Endothelial cell of umbilical vein (primary cell): ENCODE data around the gene MANBA. TPM values are rescaled to one million over a fixed set of nuclear protein-coding genes. Genes with fewer than 3 reads are reported as not detected.

Source experiments
- BruUV-seq: library from RNA; stranded (reverse); fragments of 400-500 nt; replicated peaks from 2 replicates; lab custom pipeline; 2021; lab: Mats Ljungman, UMichigan
- CTCF ChIA-PET: fragments of 300-600, 350-600 bp; sonication (Branson Sonifier 250); formaldehyde crosslinking; loops from one replicate; lab custom pipeline; 2021; ENCODE audit warnings: antibody characterized with exemption, inconsistent platforms; lab: Charles Lee
- POLR2A ChIA-PET: fragments of 300-600, 350-600 bp; sonication (Branson Sonifier 250); formaldehyde crosslinking; loops from one replicate; lab custom pipeline; 2021; ENCODE audit warnings: antibody characterized with exemption, inconsistent platforms; lab: Charles Lee
- DNase-seq: peaks from one replicate; pipeline ENCODE4 v3.0.0-alpha.2; 2011; ENCODE audit warnings: low read depth, low spot score
- FAIRE-seq: peaks from 2 replicates; lab custom pipeline; 2011; peaks lifted over from hg19 to GRCh38; lab: Jason Lieb, UNC
- H2AFZ ChIP-seq: 2 replicates; pipeline ENCODE4 v1.6.0; 2012; ENCODE audit warnings: low read depth, low read length, control low read depth, inconsistent platforms
- H3K27ac ChIP-seq: 2 replicates; pipeline ENCODE4 v1.5.1; 2011; ENCODE audit warnings: low read depth, mild to moderate bottlenecking, control low read depth, low read length, moderate library complexity; ENCODE audit not compliant: insufficient read depth
- H3K27me3 ChIP-seq, 2 experiments: 2 replicates each; pipeline versions ENCODE4 v1.6.0 to v1.6.1; 2011; ENCODE audit warnings: low read length in 2 of 2, mixed read lengths in 1 of 2; ENCODE audit not compliant: control insufficient read depth in 2 of 2, insufficient read depth in 2 of 2
- H3K36me3 ChIP-seq, 2 experiments: 2 replicates in 1 of 2; 3 replicates in 1 of 2; pipeline ENCODE4 v1.5.1; 2011; ENCODE audit warnings: low read length in 2 of 2, mild to moderate bottlenecking in 1 of 2, moderate library complexity in 1 of 2; ENCODE audit not compliant: control insufficient read depth in 2 of 2, insufficient read depth in 2 of 2; ENCODE audit errors: extremely low read depth in 1 of 2
- H3K4me1 ChIP-seq: 3 replicates; pipeline ENCODE4 v1.5.1; 2011; ENCODE audit warnings: mild to moderate bottlenecking, low read length; ENCODE audit not compliant: control insufficient read depth, insufficient read depth; ENCODE audit errors: extremely low read depth
- H3K4me2 ChIP-seq: 2 replicates; pipeline ENCODE4 v1.6.1; 2011; ENCODE audit warnings: low read length, control low read depth, mixed read lengths; ENCODE audit not compliant: insufficient read depth
- H3K4me3 ChIP-seq, 3 experiments: fragments of 200-600 bp in 1 of 3; sonication (generic), shearing (Covaris generic) in 1 of 3; replicated peaks in 1 of 3; 2 replicates each; pipeline ENCODE4 v1.5.1; 2011 to 2016; ENCODE audit warnings: control low read depth in 3 of 3, low read length in 3 of 3, mild to moderate bottlenecking in 2 of 3, inconsistent platforms in 1 of 3, low read depth in 1 of 3, moderate library complexity in 1 of 3; ENCODE audit not compliant: insufficient read depth in 1 of 3
- H3K79me2 ChIP-seq: 2 replicates; pipeline ENCODE4 v1.6.0; 2012; ENCODE audit warnings: low read length, inconsistent platforms; ENCODE audit not compliant: control insufficient read depth, insufficient read depth
- H3K9ac ChIP-seq: replicated peaks from 2 replicates; pipeline ENCODE3; 2011; ENCODE audit warnings: low read length, control low read depth; ENCODE audit not compliant: insufficient read depth; ENCODE audit errors: extremely low read depth
- H3K9me1 ChIP-seq: replicated peaks from 3 replicates; pipeline ENCODE4 v1.6.0; 2011; ENCODE audit warnings: mild to moderate bottlenecking, low read length; ENCODE audit not compliant: control insufficient read depth, insufficient read depth; ENCODE audit errors: extremely low read depth
- H3K9me3 ChIP-seq: replicated peaks from 2 replicates; pipeline ENCODE4 v1.5.1; 2012; ENCODE audit warnings: low read length, inconsistent platforms; ENCODE audit not compliant: control insufficient read depth, insufficient read depth
- H4K20me1 ChIP-seq: replicated peaks from 2 replicates; pipeline ENCODE3; 2011; ENCODE audit warnings: mild to moderate bottlenecking, low read length; ENCODE audit not compliant: control insufficient read depth, insufficient read depth; ENCODE audit errors: extremely low read depth
- CTCF ChIP-seq, 2 donors: IDR thresholded peaks; 1 replicate in 1 of 2; 2 replicates in 1 of 2; pipeline ENCODE4 v1.5.1; 2011; ENCODE audit warnings: low read length in 2 of 2, mild to moderate bottlenecking in 2 of 2, moderate library complexity in 2 of 2, control low read depth in 1 of 2, inconsistent platforms in 1 of 2, low read depth in 1 of 2; ENCODE audit not compliant: insufficient read depth in 1 of 2; ENCODE audit errors: extremely low read depth in 1 of 2
- EZH2 ChIP-seq: IDR thresholded peaks from 2 replicates; pipeline ENCODE4 v1.6.1; 2012; ENCODE audit warnings: borderline replicate concordance, low read depth, mild to moderate bottlenecking, moderate library complexity, low read length, inconsistent platforms; ENCODE audit not compliant: severe bottlenecking
- FOS ChIP-seq: IDR thresholded peaks from 2 replicates; pipeline ENCODE4 v1.6.1; 2011; ENCODE audit warnings: mild to moderate bottlenecking, low read length, moderate library complexity, borderline replicate concordance; ENCODE audit not compliant: insufficient read depth
- GATA2 ChIP-seq: IDR thresholded peaks from 2 replicates; pipeline ENCODE4 v1.7.0; 2011; ENCODE audit warnings: low read depth, mild to moderate bottlenecking, moderate library complexity, mixed read lengths, low read length; ENCODE audit not compliant: insufficient read length, insufficient read depth
- JUN ChIP-seq: IDR thresholded peaks from 2 replicates; pipeline ENCODE4 v1.6.1; 2011; ENCODE audit warnings: borderline replicate concordance, low read depth; ENCODE audit not compliant: insufficient read length, insufficient read depth
- MYC ChIP-seq: IDR thresholded peaks from one replicate; pipeline ENCODE4 v1.6.1; 2011; ENCODE audit warnings: mild to moderate bottlenecking, low read depth, low read length
- POLR2A ChIP-seq: IDR thresholded peaks from 2 replicates; pipeline ENCODE4 v1.6.1; 2012; ENCODE audit warnings: low read depth, mild to moderate bottlenecking, control low read depth, low read length
- POLR2AphosphoS5 ChIP-seq: IDR thresholded peaks from 2 replicates; pipeline ENCODE4 v1.6.1; 2012; ENCODE audit warnings: low read depth, mild to moderate bottlenecking, control low read depth, low read length, moderate library complexity; ENCODE audit not compliant: insufficient read depth
- dilution Hi-C: fragments of 300-500 bp; cut with MboI; formaldehyde crosslinking; loops from one replicate; pipeline ENCODE4 v1.15.0; 2019; ENCODE audit warnings: low sequenced_read_pairs; ENCODE audit not compliant: extremely low pct_ligation_motif_present
- intact Hi-C: fragments of 100-400 bp; cut with micrococcal nuclease; formaldehyde crosslinking; loops from one replicate; pipeline ENCODE4 v1.10.0; 2022
- polyA plus RNA-seq, 4 experiments: library from polyadenylated mRNA; depleted of rRNA in 3 of 4; stranded (reverse) in 3 of 4; unstranded in 1 of 4; fragments of >200 nt; gene quantifications; 2 replicates each; pipeline versions ENCODE4 v1.2.1 to v1.2.3, GENCODE V29; 2011 to 2012; ENCODE audit warnings: missing spikeins in 1 of 4
- total RNA-seq: library from RNA; stranded (reverse); gene quantifications from 2 replicates; pipeline ENCODE4 v1.2.3, GENCODE V29; 2021
- TF ChIP-seq, protein P1 (sequence below): IDR thresholded peaks from 2 replicates; pipeline ENCODE4 v1.6.1; 2011; ENCODE audit not compliant: insufficient read depth, insufficient read length

Gene MANBA
- total and polyA plus RNA-seq, 2 donors (not counting 3 experiments of a cell fraction or from before 2014, with no cell fraction given): 5.6 to 7.7 TPM

- no peak overlapping the region for H3K27ac ChIP-seq
- no peak for FAIRE-seq
- H3K27me3 ChIP-seq: no peaks in the 10 kb centered on the region
- no peaks in the 10 kb centered on the region for H3K9me1 ChIP-seq
- H4K20me1 ChIP-seq: no peaks in the 10 kb centered on the region
- ChIA-PET POLR2A (no interaction called here), CTCF (interaction anchor here (0.9 to 1.0 kb wide), 2 partner anchors 12 to 152 kb away, joined by 3 read pairs; partner anchors contain the start of gene MANBA)
- H3K79me2 ChIP-seq: no peaks in the 10 kb centered on the region
- H3K4me1 ChIP-seq: no peaks in the 10 kb centered on the region
- H3K4me2 ChIP-seq: no peak overlapping the region
- no peak overlapping the region for H3K4me3 ChIP-seq
- H3K9ac ChIP-seq: no peak overlapping the region
- intact Hi-C loops: no loop called here
- dilution Hi-C loops: no loop called here
- TF ChIP-seq POLR2A: no peak
- no peak for TF ChIP-seq MYC
- TF ChIP-seq FOS: no peak
- TF ChIP-seq CTCF (IDR thresholded peaks at IDR 0.05; ENCODE audit: extremely low read depth in 1 of 2, insufficient read depth in 1 of 2, low read depth in 1 of 2, low read length in 2 of 2): no peak
- TF ChIP-seq GATA2: no peak
- TF ChIP-seq, protein P1, sequence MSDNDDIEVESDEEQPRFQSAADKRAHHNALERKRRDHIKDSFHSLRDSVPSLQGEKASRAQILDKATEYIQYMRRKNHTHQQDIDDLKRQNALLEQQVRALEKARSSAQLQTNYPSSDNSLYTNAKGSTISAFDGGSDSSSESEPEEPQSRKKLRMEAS: no peak
- no peak for TF ChIP-seq POLR2AphosphoS5
- no peak for TF ChIP-seq EZH2
- TF ChIP-seq JUN: no peak
- no peak for DNase-seq
- H2AFZ ChIP-seq: no peak overlapping the region
- no peaks in the 10 kb centered on the region for H3K36me3 ChIP-seq
- no TSS peak for BruUV-seq
- H3K9me3 ChIP-seq: no peaks in the 10 kb centered on the region
Measured at GRCh38 chr4:102772738-102773340, 12.1 kb upstream of the MANBA start.
